Superior temporal gyrus (tissue), 1 donor: Measurements from ENCODE around the gene CD300LG.
"Not testable (repeated sequence)": the region's sequence is repeated elsewhere in the genome, so short reads cannot be mapped to it uniquely, and the experiment has no call there.

Experiments used
- DNase-seq: peaks from one replicate; pipeline ENCODE4 v3.0.0-alpha.2; 2016; ENCODE audit errors: extremely low spot score

CD300LG gene

DNA sequence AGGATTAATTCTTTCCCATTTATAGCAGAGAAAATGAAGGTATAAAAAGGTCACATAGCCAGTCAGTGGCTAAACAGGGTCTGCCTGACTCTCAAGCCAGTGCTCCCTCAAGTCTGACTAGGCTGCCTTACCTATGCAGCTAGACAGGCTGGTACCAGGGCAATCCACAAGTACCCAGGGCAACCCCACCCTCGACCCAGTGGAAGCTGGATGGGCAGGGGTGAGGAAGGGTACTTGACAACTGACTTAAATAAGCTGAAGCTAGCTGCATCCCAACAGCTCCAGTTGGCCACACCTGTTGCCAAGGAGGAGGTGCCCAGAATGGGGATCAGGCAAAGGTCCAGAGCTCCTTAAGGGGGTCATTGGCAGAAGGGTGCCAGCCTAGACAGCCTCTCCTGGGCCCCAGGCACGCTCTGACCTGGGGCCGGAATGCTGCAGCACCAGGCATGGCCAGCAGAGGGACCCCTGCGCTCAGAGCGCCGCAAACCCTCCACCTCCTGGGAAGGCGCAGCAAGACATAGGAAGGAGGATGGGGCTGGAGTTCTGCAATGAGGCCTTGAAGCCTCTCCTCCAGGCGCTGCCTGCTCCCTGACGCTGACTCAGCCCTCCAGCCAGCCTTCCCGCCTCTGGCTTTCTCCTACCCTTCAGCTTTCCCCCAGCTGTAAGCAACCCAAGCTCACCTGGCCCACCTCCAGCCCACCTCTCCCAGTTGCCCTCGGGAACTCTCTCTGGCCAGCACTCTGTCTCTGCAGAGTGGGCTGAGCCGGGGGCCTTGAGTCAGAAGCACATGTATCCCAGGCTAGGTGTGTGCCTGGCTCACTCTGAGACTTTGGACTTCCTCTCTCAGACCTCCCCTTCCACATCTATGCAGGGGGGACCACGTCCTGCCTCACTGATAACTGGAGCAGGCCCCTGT, 31.5 kb downstream of the CD300LG start:
- peak; percentile 81 for DNase-seq

DNA sequence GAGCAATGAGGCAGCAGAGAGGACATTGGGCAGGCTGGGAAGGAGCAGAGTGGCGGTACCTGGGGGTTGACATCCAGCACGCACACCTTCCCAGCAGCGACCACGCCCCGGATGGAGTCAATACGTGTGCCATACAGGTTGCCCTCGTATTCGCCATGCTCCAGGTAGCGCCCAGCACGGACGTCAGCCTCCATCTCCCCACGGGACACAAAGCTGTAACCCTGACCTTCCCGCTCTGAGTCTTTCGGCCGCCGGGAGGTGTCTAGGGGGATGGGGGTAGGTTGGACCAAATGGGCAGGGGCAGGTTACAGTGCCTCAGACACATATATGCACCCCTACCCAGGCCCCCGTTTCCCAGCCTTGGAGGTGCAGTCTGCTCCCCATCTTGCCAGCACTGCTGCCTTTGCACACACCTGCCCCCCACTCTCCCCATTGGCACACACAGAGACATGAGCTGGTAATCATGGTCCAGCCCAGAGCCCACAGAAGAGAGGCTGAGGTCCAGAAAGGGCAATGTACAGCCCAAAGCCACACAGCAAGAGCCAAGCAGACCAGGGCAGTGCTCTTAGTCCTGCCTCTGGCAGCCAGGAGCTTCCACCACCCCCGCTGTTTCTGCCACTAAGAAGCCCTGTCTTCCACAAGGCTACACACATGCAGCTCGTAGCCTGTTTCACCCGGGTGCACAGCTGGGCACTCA, 32.9 kb downstream of the CD300LG start:
- DNase-seq: no peak

- no peak for DNase-seq
These were observed 33.5 kb downstream of the CD300LG start for GRCh38 chr17:43880420-43880991.

DNA sequence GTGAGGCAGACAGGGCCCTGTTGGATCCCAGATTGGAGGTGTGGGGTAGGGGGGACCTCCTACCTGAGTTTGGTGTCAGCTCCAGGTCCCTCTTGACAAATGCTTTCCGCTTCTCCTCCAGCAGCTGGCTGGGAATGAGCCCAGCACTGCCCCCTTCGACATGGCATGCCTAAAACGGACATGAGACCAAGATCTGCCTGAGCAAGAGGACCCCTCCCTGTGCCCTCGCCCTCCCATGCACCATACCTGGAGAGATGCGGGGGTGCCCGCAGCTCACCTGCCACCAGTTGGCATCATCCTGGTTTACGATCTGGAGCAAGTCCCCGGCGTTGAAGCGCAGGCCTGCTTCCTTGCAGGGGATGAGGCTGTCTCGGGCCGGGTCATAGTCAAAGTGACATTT, 34.2 kb downstream of the CD300LG start:
- DNase-seq: no peak

DNA sequence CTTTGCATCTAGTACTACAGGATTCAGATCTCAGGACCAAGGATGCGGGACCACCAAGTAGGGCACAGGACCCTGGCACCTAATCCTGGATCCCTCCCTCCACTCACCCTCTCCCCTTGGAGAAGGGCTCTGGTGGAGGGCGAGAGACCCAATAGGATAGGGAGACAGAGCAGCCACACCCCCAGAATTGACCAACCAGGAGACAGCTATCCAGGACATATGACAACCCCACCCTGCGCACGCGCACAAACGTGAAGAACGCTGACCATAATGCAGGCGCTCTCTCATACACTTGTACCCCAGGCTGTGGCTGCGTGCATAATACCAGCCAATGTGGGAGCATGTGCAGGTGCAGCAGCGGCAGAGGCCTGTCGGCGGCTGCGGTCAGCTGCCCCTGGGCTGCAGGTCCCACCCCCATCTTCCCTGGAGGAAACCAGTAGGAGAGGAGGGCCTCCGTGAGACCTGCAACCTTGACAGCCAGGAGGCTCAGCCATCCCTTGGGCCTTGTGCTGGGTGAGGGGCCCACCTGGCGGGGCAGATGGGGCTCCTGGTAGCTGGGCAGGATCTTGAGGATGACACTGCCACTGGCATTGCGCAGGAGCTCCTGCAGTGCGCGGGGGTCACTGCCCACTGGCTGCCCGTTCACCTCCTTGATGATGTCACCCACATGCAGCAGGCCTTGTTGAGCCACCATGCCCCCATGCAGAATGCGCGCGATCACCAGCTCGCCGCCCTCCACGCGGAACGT, 35.0 kb downstream of the CD300LG start:
- no peak for DNase-seq

- no peak for DNase-seq
These were observed 35.9 kb downstream of the CD300LG start for GRCh38 chr17:43882761-43883415.

- DNase-seq: no peak
These were observed 41.6 kb downstream of the CD300LG start for GRCh38 chr17:43888548-43888947.

DNA sequence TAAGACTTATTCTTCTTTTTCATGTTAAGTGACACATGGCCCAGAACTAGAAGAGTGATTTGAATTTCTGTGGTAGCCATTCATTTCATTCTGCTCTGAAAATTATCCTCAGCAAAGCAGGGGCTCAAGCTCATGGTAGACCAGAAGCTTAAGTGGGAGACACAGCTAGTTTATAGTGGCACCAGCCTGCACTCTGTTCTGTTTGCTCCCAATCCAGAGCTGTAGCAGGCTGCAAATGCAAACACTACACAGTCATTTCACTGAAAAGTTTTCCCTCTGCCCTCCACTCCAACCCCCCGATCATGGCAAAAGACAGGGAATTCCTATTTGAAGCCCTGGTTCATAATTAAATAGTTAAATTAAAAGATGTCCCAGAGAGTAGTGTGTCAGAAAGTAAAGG, 43.3 kb downstream of the CD300LG start:
- DNase-seq: no peak

DNA sequence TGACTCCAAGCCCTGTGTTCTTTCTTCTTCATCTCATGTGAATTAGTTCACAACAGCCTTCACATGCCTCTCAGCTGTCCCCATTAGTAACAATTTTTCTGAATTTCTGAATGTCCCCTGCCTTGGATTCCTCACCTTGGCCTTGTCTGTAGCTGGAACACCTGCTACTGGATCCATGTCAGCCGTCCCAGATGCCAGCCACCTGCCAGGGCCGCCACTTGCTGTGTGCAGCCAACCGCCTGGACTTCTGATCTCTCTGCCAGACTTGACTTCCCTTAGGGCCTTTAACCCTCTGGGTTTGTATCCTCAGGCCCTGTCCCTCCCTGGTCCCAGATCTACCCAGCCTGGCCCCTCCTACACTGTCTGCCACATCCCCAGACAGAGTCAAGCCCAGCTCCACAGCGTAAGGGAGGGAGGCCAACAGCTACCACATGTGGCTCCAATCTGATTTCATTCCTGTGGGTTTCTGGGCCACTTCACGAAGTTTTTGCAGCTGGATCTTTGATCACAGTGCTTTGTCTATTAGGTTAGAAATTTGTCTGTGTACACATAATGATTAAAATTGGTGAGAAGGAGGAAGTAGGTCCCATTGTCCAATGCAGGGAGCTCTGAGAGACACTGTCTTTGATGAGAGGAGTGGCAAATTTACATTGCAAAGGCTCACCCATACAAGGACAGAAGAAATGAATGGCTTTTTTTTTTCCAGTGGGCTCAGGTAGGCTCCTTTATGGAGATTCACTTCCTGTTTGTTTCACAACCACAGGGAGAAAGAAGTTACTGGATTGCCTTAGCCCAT, 45.1 kb downstream of the CD300LG start:
- no peak for DNase-seq

DNA sequence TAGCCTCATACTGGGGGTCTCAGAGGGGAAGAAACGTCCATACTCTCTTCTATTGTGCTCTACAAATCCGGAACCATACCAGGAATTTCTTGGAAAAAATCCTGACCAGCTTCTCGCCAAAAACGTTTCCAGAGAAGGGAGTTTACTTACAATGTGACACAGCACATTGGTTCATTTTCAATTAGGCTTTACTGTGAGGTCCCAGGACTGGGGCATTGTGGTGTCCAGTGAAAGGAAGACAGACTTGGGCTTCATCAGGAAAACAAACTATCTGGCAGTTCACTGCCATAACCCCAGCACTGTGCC, 45.6 kb downstream of the CD300LG start:
- DNase-seq: no peak

- not testable (repeated sequence) for DNase-seq
These were observed 47.5 kb downstream of the CD300LG start for GRCh38 chr17:43894494-43894893.

GRCh38 chr17:43897831-43898230, 50.9 kb downstream of the CD300LG start:
- no peak for DNase-seq

- no peak for DNase-seq
These were observed 51.5 kb downstream of the CD300LG start for GRCh38 chr17:43898446-43898845.

- peak; percentile 92 for DNase-seq
These were observed 53.3 kb downstream of the CD300LG start for GRCh38 chr17:43900183-43900857.

- DNase-seq: no peak
These were observed 54.1 kb downstream of the CD300LG start for GRCh38 chr17:43900858-43901754.

DNA sequence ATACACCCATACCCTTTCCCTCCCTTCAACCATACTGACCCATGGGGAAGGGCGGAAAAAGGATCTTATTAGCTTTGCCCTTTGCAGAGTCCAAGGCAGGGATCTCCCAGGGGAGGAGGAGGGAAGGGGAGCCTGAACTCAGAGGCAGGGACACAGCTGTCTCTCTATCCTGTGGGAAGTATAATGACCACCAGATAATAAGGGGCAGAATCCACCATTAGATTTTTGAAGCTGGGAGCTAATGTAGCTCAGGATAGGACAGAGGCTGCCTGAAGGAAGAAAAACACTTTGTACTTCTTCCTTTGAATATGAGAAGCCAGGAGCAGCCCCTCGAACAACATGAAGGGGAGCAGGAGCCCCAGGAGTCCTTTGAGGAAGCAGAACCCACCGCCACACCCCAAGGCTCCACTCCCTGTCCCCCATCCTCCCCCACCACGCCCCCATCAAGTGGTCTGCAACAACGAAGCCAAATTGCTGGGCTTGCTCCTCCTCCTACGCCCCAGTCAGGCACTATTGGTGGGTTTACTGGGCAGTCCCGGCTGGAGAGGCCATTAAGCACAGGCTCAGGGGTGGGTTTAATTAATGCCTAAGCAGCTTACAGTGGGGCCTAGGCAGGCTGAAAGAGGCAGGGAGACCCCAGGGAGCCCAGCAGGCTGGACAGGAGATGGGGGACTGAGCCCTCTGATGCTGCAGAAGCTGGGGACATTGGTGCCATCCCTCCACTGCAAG, 55.0 kb downstream of the CD300LG start:
- no peak for DNase-seq

DNA sequence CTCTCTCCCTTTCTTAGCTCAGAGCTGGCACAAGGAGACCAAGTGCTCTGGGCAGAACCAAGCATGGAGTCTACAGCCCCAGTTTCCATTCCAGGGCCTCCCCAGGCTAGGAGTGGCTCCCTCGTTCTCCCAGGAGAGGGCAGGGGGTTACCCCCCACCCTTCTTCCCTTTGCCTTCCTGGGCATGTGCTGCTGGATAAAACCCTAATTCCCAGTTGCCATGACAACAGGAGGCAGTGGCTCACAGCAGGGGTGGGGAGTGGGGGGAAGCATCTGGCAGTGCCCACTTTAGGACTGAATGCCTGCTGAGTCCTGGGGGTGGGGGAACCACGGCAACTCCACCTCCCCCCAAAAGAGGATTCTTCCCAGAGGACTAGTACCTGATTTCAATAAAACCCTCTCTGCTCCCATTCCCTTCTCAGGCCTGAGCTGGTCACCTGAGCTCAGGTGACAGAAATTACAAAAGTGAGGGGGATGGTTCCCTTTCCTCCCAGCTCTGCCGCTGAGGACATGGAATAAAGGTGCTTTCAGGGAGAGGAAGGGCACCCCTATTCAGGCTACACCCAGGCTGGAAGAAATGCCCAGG, 58.5 kb downstream of the CD300LG start:
- DNase-seq: no peak
